GM10248 (cell line): ENCODE data around the gene GRID1.

Source experiments
- CTCF ChIA-PET: fragments of 300-600 bp; sonication (Branson Sonifier 250); formaldehyde crosslinking; extraction: SDS; loops from one replicate; lab custom pipeline; 2021; ENCODE audit warnings: antibody characterized with exemption; lab: Yijun Ruan, JAX
- POLR2A ChIA-PET: fragments of 350-650 bp; sonication (Branson Sonifier 250); formaldehyde crosslinking; extraction: SDS; loops from one replicate; lab custom pipeline; 2020; ENCODE audit warnings: antibody characterized with exemption; lab: Yijun Ruan, JAX
- DNase-seq: peaks from one replicate; pipeline ENCODE4 v3.0.0; 2012; ENCODE audit errors: extremely low spot score
- TF ChIP-seq, protein P1 (sequence below): IDR thresholded peaks from 2 replicates; pipeline ENCODE4 v1.5.1; 2012; ENCODE audit warnings: mild to moderate bottlenecking, low read depth; ENCODE audit errors: extremely low read depth, missing control alignments, control extremely low read depth

GRID1 gene

DNA sequence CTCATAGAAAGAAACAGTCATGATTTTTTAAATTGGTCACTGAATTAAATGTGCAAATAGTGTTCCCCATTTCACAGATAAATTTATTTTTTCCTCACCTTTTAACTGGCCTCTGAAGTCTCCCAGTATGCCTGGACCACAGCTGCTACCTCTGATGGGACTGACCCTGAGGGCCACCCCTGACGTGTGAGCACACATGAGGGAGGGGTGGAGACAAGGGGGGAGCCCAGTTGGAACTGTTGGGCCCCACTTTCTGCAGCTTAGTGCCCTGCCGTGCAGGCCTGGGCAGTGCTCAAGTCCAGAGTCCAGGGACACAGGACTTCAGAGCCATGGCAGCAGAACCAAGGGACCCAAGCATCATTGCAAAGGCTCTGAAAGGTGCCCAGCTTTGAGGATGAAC is 243.9 kb downstream of the GRID1 start:
- TF ChIP-seq, protein P1, sequence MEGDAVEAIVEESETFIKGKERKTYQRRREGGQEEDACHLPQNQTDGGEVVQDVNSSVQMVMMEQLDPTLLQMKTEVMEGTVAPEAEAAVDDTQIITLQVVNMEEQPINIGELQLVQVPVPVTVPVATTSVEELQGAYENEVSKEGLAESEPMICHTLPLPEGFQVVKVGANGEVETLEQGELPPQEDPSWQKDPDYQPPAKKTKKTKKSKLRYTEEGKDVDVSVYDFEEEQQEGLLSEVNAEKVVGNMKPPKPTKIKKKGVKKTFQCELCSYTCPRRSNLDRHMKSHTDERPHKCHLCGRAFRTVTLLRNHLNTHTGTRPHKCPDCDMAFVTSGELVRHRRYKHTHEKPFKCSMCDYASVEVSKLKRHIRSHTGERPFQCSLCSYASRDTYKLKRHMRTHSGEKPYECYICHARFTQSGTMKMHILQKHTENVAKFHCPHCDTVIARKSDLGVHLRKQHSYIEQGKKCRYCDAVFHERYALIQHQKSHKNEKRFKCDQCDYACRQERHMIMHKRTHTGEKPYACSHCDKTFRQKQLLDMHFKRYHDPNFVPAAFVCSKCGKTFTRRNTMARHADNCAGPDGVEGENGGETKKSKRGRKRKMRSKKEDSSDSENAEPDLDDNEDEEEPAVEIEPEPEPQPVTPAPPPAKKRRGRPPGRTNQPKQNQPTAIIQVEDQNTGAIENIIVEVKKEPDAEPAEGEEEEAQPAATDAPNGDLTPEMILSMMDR = no peak
- POLR2A ChIA-PET = no interaction called here
- no peak for DNase-seq
- CTCF ChIA-PET = no interaction called here

DNA sequence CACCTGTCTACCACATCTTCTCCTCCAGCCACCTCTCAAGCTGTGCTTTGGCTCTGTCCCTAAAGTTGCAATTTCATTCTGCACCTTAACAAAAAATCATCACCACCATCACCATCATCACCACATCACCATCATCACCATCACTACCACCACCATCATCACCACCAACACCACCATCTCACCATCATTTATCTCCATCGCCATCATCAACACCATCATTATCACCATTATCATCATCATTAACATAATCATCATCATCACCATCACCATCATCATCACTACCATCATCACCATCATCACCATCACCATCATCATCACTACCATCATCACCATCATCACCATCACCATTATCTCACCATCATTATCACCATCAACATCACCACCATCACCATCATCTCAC is 245.4 kb downstream of the GRID1 start:
- TF ChIP-seq, protein P1 = no peak
- POLR2A ChIA-PET = no interaction called here
- DNase-seq = no peak
- CTCF ChIA-PET = no interaction called here

DNA sequence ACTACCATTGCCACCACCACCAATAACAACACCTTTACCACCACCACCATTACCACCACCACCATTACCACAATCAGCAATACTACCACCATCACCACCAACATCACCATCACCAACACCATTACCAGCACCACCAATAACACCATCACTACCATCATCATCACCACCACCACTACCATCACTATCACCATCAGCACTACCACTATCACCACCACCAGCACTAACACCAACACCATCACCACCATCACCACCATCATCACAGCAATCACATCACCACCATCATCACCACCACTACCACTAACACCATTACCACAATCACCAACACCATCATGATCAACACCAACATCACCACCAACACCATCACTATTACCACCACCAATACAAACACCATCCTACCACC is 249.5 kb downstream of the GRID1 start:
- ChIA-PET CTCF (no interaction called here), POLR2A (no interaction called here)
- TF ChIP-seq, protein P1 = no peak
- no peak for DNase-seq

DNA sequence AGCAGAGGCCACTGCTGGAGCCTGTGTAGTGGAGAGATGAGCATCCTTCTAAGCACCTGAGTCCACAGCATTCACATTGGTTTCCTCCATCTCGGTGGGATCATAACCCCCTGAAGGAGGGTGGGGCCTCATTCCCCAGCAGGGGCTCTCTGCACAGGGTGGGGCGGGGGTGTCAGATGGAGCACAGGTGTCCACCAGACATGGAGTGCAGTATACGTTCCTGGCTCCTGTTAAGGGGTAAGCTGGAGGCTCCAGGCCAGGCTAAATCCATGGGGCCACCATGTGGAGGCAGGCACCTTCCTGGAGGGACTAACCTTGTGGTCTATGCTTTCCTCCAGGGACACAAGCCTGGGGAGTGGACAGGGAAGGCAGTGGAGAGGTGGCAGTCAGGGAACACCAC is 252.6 kb downstream of the GRID1 start:
- POLR2A ChIA-PET = no interaction called here
- CTCF ChIA-PET = interaction anchor here (0.9 kb wide), 1 partner anchor 23 kb away, joined by 3 read pairs; no protein-coding TSS in a partner anchor
- no peak for DNase-seq
- TF ChIP-seq, protein P1 = no peak

DNA sequence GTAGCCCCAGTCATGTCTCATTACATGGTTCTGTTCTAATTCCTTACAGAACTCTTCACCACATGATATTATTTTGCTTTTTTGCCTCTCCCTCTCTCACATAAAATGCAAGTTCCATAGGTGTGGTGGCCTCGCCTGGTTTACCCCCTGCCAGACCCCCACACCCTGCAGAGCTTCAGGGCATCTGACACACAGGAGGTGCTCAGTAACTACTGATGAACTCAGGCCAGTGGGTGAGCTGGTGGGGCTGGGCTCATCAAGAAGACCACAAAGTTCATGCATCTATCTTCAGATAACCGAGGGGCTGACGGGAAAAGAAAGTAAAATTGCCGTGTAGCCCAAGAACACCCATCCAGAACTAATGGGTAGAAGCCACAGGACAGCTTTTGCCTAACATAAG is 253.1 kb downstream of the GRID1 start:
- ChIA-PET CTCF (interaction anchor here (0.9 kb wide), 1 partner anchor 23 kb away, joined by 3 read pairs; no protein-coding TSS in a partner anchor), POLR2A (no interaction called here)
- no peak for DNase-seq
- TF ChIP-seq, protein P1 = no peak

DNA sequence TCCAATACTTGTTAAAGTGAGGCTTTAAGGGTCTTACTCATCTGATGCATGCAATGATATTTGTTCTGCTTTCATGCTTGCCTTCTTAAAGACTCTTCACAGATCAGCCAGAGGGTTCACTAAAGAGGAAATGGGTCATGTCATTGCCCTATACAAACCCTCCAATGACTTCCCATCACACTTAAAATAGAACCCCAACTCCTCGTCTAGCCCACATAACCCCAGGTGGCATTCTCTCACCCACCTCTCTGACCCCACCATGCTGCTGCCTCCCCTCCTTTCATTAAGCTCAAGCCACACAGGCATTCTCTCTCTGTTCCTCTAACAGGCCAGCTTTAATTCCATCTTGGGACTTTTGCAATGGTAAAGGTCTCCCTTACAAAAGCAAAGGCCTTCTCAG is 253.6 kb downstream of the GRID1 start:
- TF ChIP-seq, protein P1 = no peak
- POLR2A ChIA-PET = no interaction called here
- DNase-seq = no peak
- CTCF ChIA-PET = interaction anchor here (0.9 kb wide), 1 partner anchor 23 kb away, joined by 3 read pairs; no protein-coding TSS in a partner anchor
